NCI-H345 (cell line): ENCODE measurements around the gene AVP.

ENCODE experiments used
- DNase-seq: peaks from one replicate; lab custom pipeline; 2025; lab: John Stamatoyannopoulos, UW

The AVP gene

GRCh38 chr20:3109350-3110302 lies 25.1 kb upstream of the AVP start:
- no peak for DNase-seq

- no peak for DNase-seq
These were observed 23.0 kb upstream of the AVP start for GRCh38 chr20:3107464-3108025.

- DNase-seq = peak; percentile 98
These were observed 22.3 kb upstream of the AVP start for GRCh38 chr20:3106658-3107463.

GRCh38 chr20:3106185-3106584 lies 21.7 kb upstream of the AVP start:
- no peak for DNase-seq

GRCh38 chr20:3105256-3106137 lies 21.0 kb upstream of the AVP start:
- peak; percentile 87 for DNase-seq

GRCh38 chr20:3103369-3104032 lies 19.0 kb upstream of the AVP start:
- DNase-seq = no peak

GRCh38 chr20:3102575-3103368 lies 18.2 kb upstream of the AVP start:
- peak; percentile 19 for DNase-seq

GRCh38 chr20:3101737-3102574 lies 17.4 kb upstream of the AVP start:
- no peak for DNase-seq

GRCh38 chr20:3101251-3101650 lies 16.7 kb upstream of the AVP start:
- DNase-seq = no peak

GRCh38 chr20:3100480-3100879 lies 16.0 kb upstream of the AVP start:
- no peak for DNase-seq

GRCh38 chr20:3094848-3095629 lies 10.5 kb upstream of the AVP start:
- no peak for DNase-seq

- no peak for DNase-seq
These were observed 9.4 kb upstream of the AVP start for GRCh38 chr20:3093861-3094361.

- no peak for DNase-seq
These were observed 8.3 kb upstream of the AVP start for GRCh38 chr20:3092611-3093379.

GRCh38 chr20:3090565-3090964 lies 6.0 kb upstream of the AVP start:
- no peak for DNase-seq

GRCh38 chr20:3088031-3088430 lies 3.5 kb upstream of the AVP start:
- DNase-seq = no peak

GRCh38 chr20:3085571-3086072 lies 1.1 kb upstream of the AVP start:
- DNase-seq = no peak

- DNase-seq = no peak
These were observed 449 bp upstream of the AVP start for GRCh38 chr20:3084986-3085360.
